Neural cell (in vitro differentiated cells): ENCODE results near the gene ZNF226.

Experiments used
- CTCF ChIP-seq: fragments of 450-650 bp; IDR thresholded peaks from 2 replicates; pipeline ENCODE4 v1.5.1; 2014; ENCODE audit warnings: antibody characterized with exemption, mild to moderate bottlenecking, moderate library complexity; ENCODE audit not compliant: poor library complexity, severe bottlenecking
- EP300 ChIP-seq: fragments of 450-650 bp; conservative IDR thresholded peaks from 2 replicates; pipeline ENCODE4 v1.6.1; 2014; ENCODE audit warnings: antibody characterized with exemption, mild to moderate bottlenecking, moderate library complexity; ENCODE audit not compliant: poor library complexity, severe bottlenecking
- EZH2 ChIP-seq: fragments of 200-600, 300-800 bp; shearing (Covaris generic), sonication (generic); IDR thresholded peaks from 2 replicates; pipeline ENCODE4 v1.6.1; 2014; ENCODE audit warnings: antibody characterized with exemption, low read length, borderline replicate concordance, mild to moderate bottlenecking; ENCODE audit not compliant: insufficient read depth, poor library complexity, severe bottlenecking
- MXI1 ChIP-seq: fragments of 450-650 bp; conservative IDR thresholded peaks from 2 replicates; pipeline ENCODE4 v1.6.1; 2014; ENCODE audit warnings: antibody characterized with exemption, mild to moderate bottlenecking; ENCODE audit not compliant: poor library complexity, severe bottlenecking
- POLR2AphosphoS5 ChIP-seq: IDR thresholded peaks from 2 replicates; pipeline ENCODE4 v1.6.1; 2012
- RAD21 ChIP-seq: fragments of 450-650 bp; conservative IDR thresholded peaks from 2 replicates; pipeline ENCODE4 v1.6.1; 2014; ENCODE audit warnings: antibody characterized with exemption, mild to moderate bottlenecking, moderate library complexity
- REST ChIP-seq: IDR thresholded peaks from 2 replicates; pipeline ENCODE4 v1.6.1; 2012; ENCODE audit warnings: borderline replicate concordance
- TAF1 ChIP-seq: IDR thresholded peaks from 2 replicates; pipeline ENCODE4 v1.6.1; 2012; ENCODE audit warnings: low read depth

- TF ChIP-seq EZH2, result no peak
- TF ChIP-seq CTCF, result no peak
- no peak for TF ChIP-seq TAF1
- TF ChIP-seq RAD21, result no peak
- no peak for TF ChIP-seq EP300
- peak; percentile 61 for TF ChIP-seq REST
- TF ChIP-seq POLR2AphosphoS5, result peak; percentile 80
- peak; percentile 74 for TF ChIP-seq MXI1
These were observed 23.5 kb upstream of the ZNF226 start, which contains the start of gene ZNF234 for GRCh38 chr19:44141191-44142058.
